ENCODE data around the gene CACNA1G. TPM values are rescaled to one million over a fixed set of nuclear protein-coding genes. Genes with fewer than 3 reads are reported as not detected.

The CACNA1G gene
- total and polyA plus RNA-seq, 2 donors (not counting 3 experiments of a cell fraction or from before 2014, with no cell fraction given): not detected

DNA sequence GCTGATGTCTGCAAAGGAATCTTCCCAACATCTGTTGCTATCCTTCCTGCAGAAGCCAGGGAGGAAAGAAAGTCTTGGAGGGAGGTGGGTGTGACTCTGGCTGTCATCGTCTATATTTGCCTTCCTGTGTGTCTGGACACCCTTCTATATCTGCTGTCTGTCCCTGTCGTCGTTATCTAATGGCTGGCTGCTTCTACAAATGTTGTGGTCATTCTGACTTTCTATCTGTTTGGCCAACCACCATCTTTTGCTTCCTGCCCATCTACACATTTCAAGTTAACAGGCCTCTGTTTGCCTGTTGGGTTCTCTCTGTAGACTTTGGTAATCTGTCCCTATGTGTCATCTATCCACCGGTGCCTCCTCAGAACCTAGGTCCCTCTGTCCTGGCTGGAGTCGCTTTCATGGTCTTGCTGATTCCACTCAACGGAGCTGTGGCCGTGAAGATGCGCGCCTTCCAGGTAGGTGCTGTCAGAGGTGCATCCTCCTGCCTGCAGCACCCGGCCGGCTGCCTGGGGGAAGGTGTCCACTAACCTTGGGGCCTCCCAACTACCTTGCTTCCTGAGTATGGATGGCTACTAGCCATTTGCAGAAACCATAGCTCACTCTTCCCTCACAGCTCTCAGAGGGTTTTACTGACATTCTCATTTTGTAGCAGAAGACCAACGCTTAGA is 104.4 kb downstream of the CACNA1G start:
- H3K79me2 ChIP-seq (ENCODE audit: control insufficient read depth, insufficient read depth, low read length): no peaks in the 10 kb centered on the region
- H2AFZ ChIP-seq (ENCODE audit: low read depth, low read length): no peak overlapping the region
- intact Hi-C loops (cut with micrococcal nuclease) (no loop called here), dilution Hi-C loops (cut with MboI; ENCODE audit: extremely low pct_ligation_motif_present, low sequenced_read_pairs) (no loop called here)
- CTCF ChIA-PET: interaction anchor here (1.3 kb wide), 1 partner anchor 28 kb away, joined by 4 read pairs; no protein-coding TSS in a partner anchor
- H3K9me1 ChIP-seq (replicated peaks; ENCODE audit: control insufficient read depth, extremely low read depth, insufficient read depth, low read length): no peaks in the 10 kb centered on the region
- DNase-seq (ENCODE audit: low read depth, low spot score) (no peak), FAIRE-seq (no peak)
- H3K9me3 ChIP-seq (replicated peaks; ENCODE audit: control insufficient read depth, insufficient read depth, low read length): no peaks in the 10 kb centered on the region
- peaks cover 42% of the 10 kb centered on the region for H3K4me1 ChIP-seq (ENCODE audit: control insufficient read depth, extremely low read depth, insufficient read depth, low read length)
- TF ChIP-seq EZH2 (IDR thresholded peaks at IDR 0.05; ENCODE audit: borderline replicate concordance, low read depth, low read length, severe bottlenecking) (no peak), FOS (IDR thresholded peaks at IDR 0.05; ENCODE audit: borderline replicate concordance, insufficient read depth, low read length) (no peak), JUN (IDR thresholded peaks at IDR 0.05; ENCODE audit: borderline replicate concordance, insufficient read depth, insufficient read length, low read depth) (no peak), CTCF (IDR thresholded peaks at IDR 0.05; ENCODE audit: extremely low read depth in 1 of 2, insufficient read depth in 1 of 2, low read depth in 1 of 2, low read length in 2 of 2) (no peak), POLR2A (IDR thresholded peaks at IDR 0.05; ENCODE audit: low read depth, low read length) (no peak), GATA2 (IDR thresholded peaks at IDR 0.05; ENCODE audit: insufficient read depth, insufficient read length, low read depth, low read length) (no peak), MYC (IDR thresholded peaks at IDR 0.05; ENCODE audit: low read depth, low read length) (no peak), MAX (IDR thresholded peaks at IDR 0.05; ENCODE audit: insufficient read depth, insufficient read length) (no peak), POLR2AphosphoS5 (IDR thresholded peaks at IDR 0.05; ENCODE audit: insufficient read depth, low read depth, low read length) (no peak)
- no peak overlapping the region for H3K9ac ChIP-seq (replicated peaks; ENCODE audit: extremely low read depth, insufficient read depth, low read length)
- no peak overlapping the region for H3K27ac ChIP-seq (ENCODE audit: insufficient read depth, low read depth, low read length)
- no peak overlapping the region for H3K4me3 ChIP-seq (replicated peaks in 1 of 3; ENCODE audit: insufficient read depth in 1 of 3, low read depth in 1 of 3, low read length in 3 of 3)
- no peaks in the 10 kb centered on the region for H4K20me1 ChIP-seq (replicated peaks; ENCODE audit: control insufficient read depth, extremely low read depth, insufficient read depth, low read length)
- BruUV-seq (replicated peaks): no TSS peak
- POLR2A ChIA-PET: no interaction called here
- no peak overlapping the region for H3K4me2 ChIP-seq (ENCODE audit: insufficient read depth, low read length)
- H3K27me3 ChIP-seq (ENCODE audit: control insufficient read depth in 2 of 2, insufficient read depth in 2 of 2, low read length in 2 of 2): no peaks in the 10 kb centered on the region
- no peaks in the 10 kb centered on the region for H3K36me3 ChIP-seq (ENCODE audit: control insufficient read depth in 2 of 2, extremely low read depth in 1 of 2, insufficient read depth in 2 of 2, low read length in 2 of 2)

All from endothelial cell of umbilical vein (primary cell).